Measurements from ENCODE around the gene KIF1A.
"Not testable (repeated sequence)": the region's sequence is repeated elsewhere in the genome, so short reads cannot be mapped to it uniquely, and the experiment has no call there.

KIF1A gene

GRCh38 chr2:240682431-240683224 is 137.4 kb downstream of the KIF1A start, which contains the start of gene AQP12B:
AQP12B (minus strand) TSS chr2:240682885; CDS start chr2:240682837, 48 bp downstream.
- not testable (repeated sequence) for DNase-seq

DNA sequence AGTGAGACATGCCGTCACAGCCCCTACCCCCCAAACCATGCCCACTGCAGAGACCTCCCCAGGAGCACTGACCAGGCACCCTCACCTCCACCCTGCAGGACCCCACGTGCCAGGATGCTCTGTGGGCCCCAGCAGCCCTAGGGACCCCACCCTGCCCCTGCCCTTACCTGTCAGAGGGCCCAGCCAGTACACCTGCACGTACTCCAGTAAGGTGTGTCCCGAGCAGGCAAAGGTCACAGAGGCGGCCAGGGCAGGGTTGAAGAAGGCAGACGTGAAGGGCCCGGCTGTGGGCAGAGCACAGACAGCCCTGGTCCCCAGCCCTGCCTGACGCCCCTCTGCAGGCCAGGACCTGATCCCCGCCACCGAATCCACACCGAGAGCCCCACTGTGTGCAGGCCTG is 139.8 kb downstream of the KIF1A start:
- DNase-seq: not testable (repeated sequence)

DNA sequence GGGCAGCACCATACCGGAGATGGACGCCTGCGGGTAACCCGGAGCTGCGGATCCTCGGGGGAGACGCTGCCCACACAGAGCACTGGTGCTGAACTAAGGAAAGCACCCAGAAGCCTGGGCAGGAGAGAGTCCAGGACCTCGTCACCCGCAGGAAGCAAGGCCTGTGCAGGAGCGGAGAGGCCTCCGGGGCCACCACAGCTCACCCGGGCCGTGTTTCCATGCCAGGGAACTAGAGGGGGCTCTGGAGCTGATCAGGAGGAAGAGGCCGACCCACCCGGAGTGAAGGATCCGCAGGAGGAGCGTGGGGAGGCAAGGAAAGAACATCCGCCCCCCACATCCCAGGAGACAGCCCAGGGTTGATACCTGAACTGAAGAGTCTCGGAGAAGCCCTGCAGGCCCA is 141.1 kb downstream of the KIF1A start:
- not testable (repeated sequence) for DNase-seq

DNA sequence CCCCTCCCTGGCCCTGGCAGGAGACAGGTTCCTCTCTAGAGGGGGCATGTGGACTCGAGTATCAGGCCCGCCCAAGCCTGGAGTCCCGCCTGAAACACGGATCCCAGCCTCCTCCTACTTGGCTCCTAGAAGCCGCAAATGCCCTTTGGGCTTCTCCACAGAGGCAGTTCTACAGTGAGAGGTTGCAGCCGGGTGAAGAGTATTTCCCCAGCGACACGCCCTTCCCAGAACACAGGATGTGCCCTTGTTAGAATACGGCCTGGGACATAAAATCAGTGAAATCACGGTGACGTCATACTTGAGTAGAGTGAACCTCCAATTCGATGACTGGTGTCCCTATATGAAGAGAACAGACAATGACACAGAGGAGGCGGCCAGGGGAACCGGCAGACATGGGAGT is 142.0 kb downstream of the KIF1A start:
- not testable (repeated sequence) for DNase-seq

- DNase-seq: not testable (repeated sequence)
Measured at GRCh38 chr2:240675345-240675744, 144.7 kb downstream of the KIF1A start.

- DNase-seq: peak; percentile 32
Measured at GRCh38 chr2:240674461-240675184, 145.4 kb downstream of the KIF1A start.

DNA sequence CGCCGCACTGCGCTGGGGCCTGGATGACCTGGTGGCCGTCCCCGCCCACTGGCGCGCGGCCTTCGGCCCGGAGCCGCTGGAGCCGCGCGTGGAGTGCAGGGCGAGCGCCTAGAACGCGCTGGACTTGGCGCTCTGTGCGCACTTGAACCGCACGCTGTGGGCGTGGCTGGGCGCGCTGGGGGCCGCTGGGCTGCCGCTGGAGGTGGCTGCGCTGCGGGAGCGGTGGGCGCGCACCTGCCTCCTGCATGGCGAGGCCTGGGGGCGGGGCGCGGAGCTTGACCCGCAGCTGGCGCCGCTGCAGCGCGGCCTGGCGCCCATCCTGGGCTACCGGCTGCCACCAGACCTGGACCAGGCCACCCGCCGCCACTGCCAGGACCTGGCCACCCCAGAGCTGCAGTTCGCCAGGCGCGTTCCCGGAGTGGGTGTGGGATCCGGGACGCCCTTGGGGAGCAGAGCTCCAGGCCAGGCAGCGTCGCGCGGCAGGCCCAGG is 147.3 kb downstream of the KIF1A start:
- DNase-seq: no peak

- DNase-seq: no peak
Measured at GRCh38 chr2:240672076-240672700, 147.8 kb downstream of the KIF1A start.

DNA sequence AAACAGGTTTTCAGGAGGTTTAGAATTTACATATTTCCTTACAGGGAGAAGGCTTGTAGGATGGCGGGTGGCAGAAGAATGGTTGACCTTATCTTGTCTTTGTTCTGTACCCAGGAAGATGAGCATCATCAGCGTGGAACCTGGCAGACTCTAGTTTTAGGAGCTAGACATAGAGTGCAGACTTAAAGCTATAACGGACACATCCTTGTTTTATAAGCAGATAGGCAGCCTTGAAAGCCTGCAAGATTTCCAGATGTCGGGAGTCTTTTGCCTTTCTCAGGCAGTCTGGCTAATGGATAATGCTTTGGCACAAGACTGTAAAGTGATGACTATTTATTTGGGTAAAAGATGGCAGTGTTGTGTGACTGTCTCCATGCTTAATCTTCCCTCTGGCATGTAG is 149.1 kb downstream of the KIF1A start:
- no peak for DNase-seq

DNA sequence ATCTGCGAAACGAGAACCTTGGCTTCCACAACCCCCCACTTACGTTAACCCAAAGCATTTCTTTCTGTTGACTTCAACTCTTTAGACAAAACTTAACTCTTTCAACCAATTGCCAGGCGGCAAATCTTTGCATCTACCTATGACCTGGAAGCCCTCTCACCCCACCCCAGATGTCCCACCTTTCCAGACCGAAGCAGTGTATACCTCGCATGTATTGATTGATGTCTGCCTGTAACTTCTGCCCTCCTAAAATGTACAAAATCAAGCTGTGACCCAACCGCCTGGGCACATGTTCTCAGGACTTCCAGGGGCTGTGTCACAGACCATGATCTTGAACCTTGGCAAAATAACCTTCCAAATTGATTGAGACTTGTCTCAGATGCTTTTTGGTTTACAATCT is 149.6 kb downstream of the KIF1A start:
- no peak for DNase-seq

GRCh38 chr2:240664622-240665021 is 155.4 kb downstream of the KIF1A start:
- DNase-seq: no peak

All from CD4-positive, alpha-beta T cell treated with Interleukin-15 for 1 hour (primary cell).